CMK (cell line): ENCODE data around the gene MAD1L1.

ENCODE experiments used
- DNase-seq: peaks from one replicate; pipeline ENCODE4 v3.0.0-alpha.2; 2010; ENCODE audit warnings: low read depth

The MAD1L1 gene

GRCh38 chr7:1953199-1954190 is 279.2 kb downstream of the MAD1L1 start:
- no peak for DNase-seq

GRCh38 chr7:1952781-1953180 is 280.0 kb downstream of the MAD1L1 start:
- DNase-seq, result no peak

- DNase-seq, result no peak
Measured at GRCh38 chr7:1952169-1952760, 280.5 kb downstream of the MAD1L1 start.

- DNase-seq, result no peak
Measured at GRCh38 chr7:1951600-1951999, 281.1 kb downstream of the MAD1L1 start.

GRCh38 chr7:1951159-1951536 is 281.6 kb downstream of the MAD1L1 start:
- no peak for DNase-seq

- no peak for DNase-seq
Measured at GRCh38 chr7:1950452-1951158, 282.1 kb downstream of the MAD1L1 start.

GRCh38 chr7:1950066-1950451 is 282.7 kb downstream of the MAD1L1 start:
- no peak for DNase-seq

GRCh38 chr7:1949681-1950055 is 283.1 kb downstream of the MAD1L1 start:
- no peak for DNase-seq

GRCh38 chr7:1948887-1949680 is 283.7 kb downstream of the MAD1L1 start:
- DNase-seq, result no peak

GRCh38 chr7:1948301-1948796 is 284.4 kb downstream of the MAD1L1 start:
- DNase-seq, result no peak

- no peak for DNase-seq
Measured at GRCh38 chr7:1947586-1948217, 285.0 kb downstream of the MAD1L1 start.

- DNase-seq, result no peak
Measured at GRCh38 chr7:1946773-1947450, 285.8 kb downstream of the MAD1L1 start.

GRCh38 chr7:1946025-1946772 is 286.5 kb downstream of the MAD1L1 start:
- DNase-seq, result no peak

GRCh38 chr7:1945558-1945957 is 287.2 kb downstream of the MAD1L1 start:
- no peak for DNase-seq

GRCh38 chr7:1944619-1945210 is 288.0 kb downstream of the MAD1L1 start:
- no peak for DNase-seq

GRCh38 chr7:1943933-1944618 is 288.7 kb downstream of the MAD1L1 start:
- no peak for DNase-seq

GRCh38 chr7:1943326-1943725 is 289.4 kb downstream of the MAD1L1 start:
- no peak for DNase-seq

GRCh38 chr7:1942941-1943289 is 289.8 kb downstream of the MAD1L1 start:
- DNase-seq, result no peak
